H9 (cell line): Measurements from ENCODE around the gene PCDHA6. TPM values are rescaled to one million over a fixed set of nuclear protein-coding genes. Genes with fewer than 3 reads are reported as not detected.
"Not testable (repeated sequence)": the region's sequence is repeated elsewhere in the genome, so short reads cannot be mapped to it uniquely, and the experiment has no call there.

Experiments
- DNase-seq: peaks from one replicate; pipeline ENCODE4 v3.0.0-alpha.2; 2017
- H2AFZ ChIP-seq: one replicate; pipeline ENCODE4 v1.6.1; 2013; ENCODE audit warnings: mild to moderate bottlenecking, low read length, control low read depth, moderate library complexity
- H2AK5ac ChIP-seq: 2 replicates; pipeline ENCODE4 v1.6.1; 2013; ENCODE audit warnings: low read length, control low read depth, mixed read lengths; ENCODE audit not compliant: insufficient read length
- H2BK120ac ChIP-seq: one replicate; pipeline ENCODE4 v1.6.1; 2013; ENCODE audit warnings: low read depth, mild to moderate bottlenecking, low read length, control low read depth, inconsistent platforms; ENCODE audit not compliant: poor library complexity, severe bottlenecking
- H2BK12ac ChIP-seq: 2 replicates; pipeline ENCODE4 v1.6.1; 2013; ENCODE audit warnings: low read length, control low read depth, mixed read lengths, low read depth; ENCODE audit not compliant: insufficient read length
- H2BK15ac ChIP-seq: 2 replicates; pipeline ENCODE4 v1.6.1; 2013; ENCODE audit warnings: low read depth, low read length, control low read depth
- H2BK20ac ChIP-seq: one replicate; pipeline ENCODE4 v1.6.1; 2013; ENCODE audit warnings: low read depth, mild to moderate bottlenecking, low read length, control low read depth, inconsistent platforms; ENCODE audit not compliant: poor library complexity, severe bottlenecking
- H2BK5ac ChIP-seq: 2 replicates; pipeline ENCODE4 v1.6.1; 2013; ENCODE audit warnings: low read length, control low read depth, mixed read lengths; ENCODE audit not compliant: insufficient read length
- H3K14ac ChIP-seq: 2 replicates; pipeline ENCODE4 v1.6.1; 2013; ENCODE audit warnings: low read length, control low read depth; ENCODE audit not compliant: insufficient read depth
- H3K18ac ChIP-seq: 2 replicates; pipeline ENCODE4 v1.6.1; 2013; ENCODE audit warnings: low read depth, mild to moderate bottlenecking, mixed read lengths, low read length, control low read depth; ENCODE audit not compliant: insufficient read length
- H3K23ac ChIP-seq: 2 replicates; pipeline ENCODE4 v1.6.1; 2013; ENCODE audit warnings: low read length, control low read depth, mixed read lengths, low read depth; ENCODE audit not compliant: insufficient read length
- H3K23me2 ChIP-seq: 2 replicates; pipeline ENCODE4 v1.6.1; 2013; ENCODE audit warnings: low read depth, mild to moderate bottlenecking, mixed read lengths, low read length, control low read depth; ENCODE audit not compliant: insufficient read length, poor library complexity, severe bottlenecking
- H3K27ac ChIP-seq: 2 replicates; pipeline ENCODE4 v1.5.1; 2013; ENCODE audit warnings: low read length, control low read depth, mixed read lengths, low read depth; ENCODE audit not compliant: insufficient read length
- H3K27me3 ChIP-seq: 2 replicates; pipeline ENCODE4 v1.6.1; 2013; ENCODE audit warnings: low read length, control low read depth, inconsistent platforms; ENCODE audit not compliant: insufficient read depth
- H3K4ac ChIP-seq: 2 replicates; pipeline ENCODE4 v1.6.1; 2013; ENCODE audit warnings: low read depth, mild to moderate bottlenecking, control low read depth, inconsistent platforms, low read length, moderate library complexity
- H3K4me1 ChIP-seq: 2 replicates; pipeline ENCODE4 v1.6.1; 2013; ENCODE audit warnings: low read length, control low read depth, inconsistent platforms; ENCODE audit not compliant: insufficient read depth
- H3K4me2 ChIP-seq: 2 replicates; pipeline ENCODE4 v1.6.1; 2013; ENCODE audit warnings: low read length, control low read depth, mixed read lengths; ENCODE audit not compliant: insufficient read length, insufficient read depth
- H3K56ac ChIP-seq: 2 replicates; pipeline ENCODE4 v1.6.1; 2013; ENCODE audit warnings: low read depth, mild to moderate bottlenecking, mixed read lengths, low read length, control low read depth; ENCODE audit not compliant: insufficient read length
- H3K79me1 ChIP-seq: 2 replicates; pipeline ENCODE4 v1.6.1; 2013; ENCODE audit warnings: low read depth, mild to moderate bottlenecking, moderate library complexity, low read length, control low read depth, inconsistent platforms; ENCODE audit not compliant: insufficient read depth, poor library complexity, severe bottlenecking
- H3K79me2 ChIP-seq: 2 replicates; pipeline ENCODE4 v1.6.1; 2013; ENCODE audit warnings: low read length, control low read depth, inconsistent platforms; ENCODE audit not compliant: insufficient read depth
- H3K9ac ChIP-seq: 2 replicates; pipeline ENCODE4 v1.6.1; 2013; ENCODE audit warnings: low read length, control low read depth, mixed read lengths; ENCODE audit not compliant: insufficient read length; ENCODE audit errors: extremely low read depth
- H3K9me3 ChIP-seq: one replicate; pipeline ENCODE4 v1.6.1; 2013; ENCODE audit warnings: low read depth, low read length, inconsistent platforms; ENCODE audit not compliant: control insufficient read depth
- H3T11ph ChIP-seq: one replicate; pipeline ENCODE4 v1.6.1; 2013; ENCODE audit warnings: mild to moderate bottlenecking, low read length, control low read depth, inconsistent platforms
- H4K20me1 ChIP-seq: one replicate; pipeline ENCODE4 v1.6.1; 2013; ENCODE audit not compliant: control insufficient read depth, insufficient read length, insufficient read depth
- H4K5ac ChIP-seq: 2 replicates; pipeline ENCODE4 v1.6.1; 2013; ENCODE audit warnings: low read depth, mild to moderate bottlenecking, mixed read lengths, low read length, control low read depth; ENCODE audit not compliant: insufficient read length
- H4K8ac ChIP-seq: replicated peaks from 2 replicates; pipeline ENCODE4 v1.6.1; 2013; ENCODE audit warnings: low read length, control low read depth, mixed read lengths, low read depth; ENCODE audit not compliant: insufficient read length
- H4K91ac ChIP-seq: 2 replicates; pipeline ENCODE4 v1.6.1; 2013; ENCODE audit warnings: low read depth, mild to moderate bottlenecking, moderate library complexity, mixed read lengths, low read length, control low read depth; ENCODE audit not compliant: insufficient read length
- H3K27ac Mint-ChIP-seq, 3 experiments: 2 replicates in 2 of 3; 3 replicates in 1 of 3; pipeline ENCODE4 v1.8.0; 2020 to 2021; ENCODE audit warnings: mixed read lengths in 3 of 3, mild to moderate bottlenecking in 1 of 3, moderate library complexity in 1 of 3
- H3K27me3 Mint-ChIP-seq: 2 replicates; pipeline ENCODE4 v1.8.0; 2021; ENCODE audit warnings: low read depth, mild to moderate bottlenecking, moderate library complexity, mixed read lengths
- H3K36me3 Mint-ChIP-seq, 3 experiments: 2 replicates in 2 of 3; 3 replicates in 1 of 3; pipeline ENCODE4 v1.8.0; 2020 to 2021; ENCODE audit warnings: low read depth in 3 of 3, mixed read lengths in 3 of 3; ENCODE audit not compliant: insufficient read depth in 1 of 3
- H3K4me1 Mint-ChIP-seq, 2 experiments: 2 replicates each; pipeline ENCODE4 v1.8.0; 2020; ENCODE audit warnings: mixed read lengths in 2 of 2
- H3K4me3 Mint-ChIP-seq, 2 experiments: 2 replicates in 1 of 2; 3 replicates in 1 of 2; pipeline ENCODE4 v1.8.0; 2020 to 2021; ENCODE audit warnings: mild to moderate bottlenecking in 2 of 2, mixed read lengths in 2 of 2, moderate library complexity in 1 of 2
- H3K9me3 Mint-ChIP-seq, 2 experiments: 2 replicates in 1 of 2; 3 replicates in 1 of 2; pipeline ENCODE4 v1.8.0; 2020; ENCODE audit warnings: mild to moderate bottlenecking in 2 of 2, mixed read lengths in 2 of 2, moderate library complexity in 1 of 2
- WGBS: extraction: QIAGEN DNeasy Blood & Tissue Kit; methylation state at CpG from one replicate; pipeline ENCODE4 v1.1.7; 2013; ENCODE audit warnings: missing lambda C conversion rate, low lambda C conversion rate, mixed read lengths; ENCODE audit not compliant: insufficient read length; ENCODE audit errors: extremely low coverage; 5-methylcytosine and 5-hydroxymethylcytosine counted together
- total RNA-seq: library from RNA; stranded (reverse); gene quantifications from 2 replicates; pipeline ENCODE4 v1.2.1, GENCODE V29; 2021
- TF ChIP-seq, protein P1 (sequence below): fragments of 200-600 bp; sonication (generic); conservative IDR thresholded peaks from 3 replicates; pipeline ENCODE4 v1.8.0; 2021; ENCODE audit warnings: antibody characterized with exemption, mild to moderate bottlenecking

PCDHA6 gene
- total RNA-seq, 1 experiment from 2014 or later: 4.5 TPM

DNA sequence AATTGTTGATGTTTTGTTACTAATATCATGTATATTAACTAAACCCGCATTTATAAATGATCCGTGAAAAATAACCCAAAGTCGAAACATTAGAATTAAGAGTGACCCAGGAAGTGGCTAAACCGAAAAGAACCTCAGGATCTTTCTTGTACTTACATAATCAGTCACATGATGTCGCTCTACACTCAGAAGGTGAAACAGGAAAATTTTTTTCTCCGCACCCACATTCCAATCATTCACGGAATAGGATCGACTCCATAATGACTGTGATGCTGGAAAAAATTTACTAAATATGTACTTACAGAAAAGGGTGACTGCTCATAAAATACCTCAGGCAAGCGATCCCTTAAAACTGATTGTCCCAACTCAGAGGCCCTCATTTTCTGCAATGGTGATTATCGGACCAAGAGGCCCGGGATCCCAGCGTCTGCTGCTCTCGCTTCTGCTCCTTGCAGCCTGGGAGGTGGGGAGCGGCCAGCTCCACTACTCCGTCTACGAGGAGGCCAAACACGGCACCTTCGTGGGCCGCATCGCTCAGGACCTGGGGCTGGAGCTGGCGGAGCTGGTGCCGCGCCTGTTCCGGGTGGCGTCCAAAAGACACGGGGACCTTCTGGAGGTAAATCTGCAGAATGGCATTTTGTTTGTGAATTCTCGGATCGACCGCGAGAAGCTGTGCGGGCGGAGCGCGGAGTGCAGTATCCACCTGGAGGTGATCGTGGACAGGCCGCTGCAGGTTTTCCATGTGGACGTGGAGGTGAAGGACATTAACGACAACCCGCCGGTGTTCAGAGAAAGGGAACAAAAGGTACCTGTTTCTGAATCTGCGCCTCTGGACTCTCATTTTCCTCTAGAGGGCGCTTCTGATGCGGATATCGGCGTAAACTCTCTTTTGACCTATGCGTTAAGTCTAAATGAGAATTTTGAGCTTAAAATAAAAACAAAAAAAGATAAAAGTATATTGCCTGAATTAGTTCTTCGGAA lies 47.6 kb downstream of the PCDHA6 start, which contains the start of gene PCDHA12:
Gene PCDHA12 (plus strand): TSS at position 224 of the 981 bp plus-strand sequence. CDS start 165 bp downstream, at position 389.
- peaks cover 0 to 4% of the 10 kb centered on the region in 2 experiments; a peak in 2 of 5 replicates for H3K9me3 Mint-ChIP-seq
- H3K4ac ChIP-seq: no peak within 1 kb of the TSS; the same call in 1 of the 2 replicates
- no peaks in the 10 kb centered on the region for H4K20me1 ChIP-seq
- no peak within 1 kb of the TSS for H2BK12ac ChIP-seq
- H3K27ac Mint-ChIP-seq: peak within 1 kb of the TSS in 2 of 3 experiments; percentile 96
- H3K56ac ChIP-seq: no peak within 1 kb of the TSS
- peaks cover 10 to 14% of the 10 kb centered on the region in 2 experiments; a peak in 2 of 4 replicates for H3K4me1 Mint-ChIP-seq
- H4K8ac ChIP-seq: no peak within 1 kb of the TSS
- peaks cover 20 to 37% (median 36%) of the 10 kb centered on the region in 3 experiments for H3K36me3 Mint-ChIP-seq
- H3K23me2 ChIP-seq: no peaks in the 10 kb centered on the region
- no peaks in the 10 kb centered on the region for H3K9me3 ChIP-seq
- no peak within 1 kb of the TSS for H4K91ac ChIP-seq
- H3K14ac ChIP-seq: peak within 1 kb of the TSS; percentile 95; the same call in 1 of the 2 replicates
- no peak within 1 kb of the TSS for H2AFZ ChIP-seq
- H3K27me3 Mint-ChIP-seq: no peaks in the 10 kb centered on the region
- peak within 1 kb of the TSS; percentile 16 for H3K4me2 ChIP-seq
- H4K5ac ChIP-seq: no peak within 1 kb of the TSS
- H3K27ac ChIP-seq: no peak within 1 kb of the TSS
- no peak within 1 kb of the TSS for H3T11ph ChIP-seq
- H2BK20ac ChIP-seq: no peak within 1 kb of the TSS
- DNase-seq: peak; percentile 45
- peak within 1 kb of the TSS; percentile 38 for H3K9ac ChIP-seq
- H2BK15ac ChIP-seq: no peak within 1 kb of the TSS
- H2BK120ac ChIP-seq: no peak within 1 kb of the TSS
- no peaks in the 10 kb centered on the region for H3K79me1 ChIP-seq
- no peak within 1 kb of the TSS for H2AK5ac ChIP-seq
- peak within 1 kb of the TSS; percentile 78 for H3K18ac ChIP-seq
- peaks cover under 1% of the 10 kb centered on the region; the same call in 1 of the 2 replicates for H3K79me2 ChIP-seq
- no peaks in the 10 kb centered on the region for H3K4me1 ChIP-seq
- no peaks in the 10 kb centered on the region for H3K27me3 ChIP-seq
- H2BK5ac ChIP-seq: no peak within 1 kb of the TSS
- H3K4me3 Mint-ChIP-seq: peak within 1 kb of the TSS; percentile 94 to 95
- WGBS: no CpG with 5 or more reads among the region's 47 CpGs
- TF ChIP-seq, protein P1, sequence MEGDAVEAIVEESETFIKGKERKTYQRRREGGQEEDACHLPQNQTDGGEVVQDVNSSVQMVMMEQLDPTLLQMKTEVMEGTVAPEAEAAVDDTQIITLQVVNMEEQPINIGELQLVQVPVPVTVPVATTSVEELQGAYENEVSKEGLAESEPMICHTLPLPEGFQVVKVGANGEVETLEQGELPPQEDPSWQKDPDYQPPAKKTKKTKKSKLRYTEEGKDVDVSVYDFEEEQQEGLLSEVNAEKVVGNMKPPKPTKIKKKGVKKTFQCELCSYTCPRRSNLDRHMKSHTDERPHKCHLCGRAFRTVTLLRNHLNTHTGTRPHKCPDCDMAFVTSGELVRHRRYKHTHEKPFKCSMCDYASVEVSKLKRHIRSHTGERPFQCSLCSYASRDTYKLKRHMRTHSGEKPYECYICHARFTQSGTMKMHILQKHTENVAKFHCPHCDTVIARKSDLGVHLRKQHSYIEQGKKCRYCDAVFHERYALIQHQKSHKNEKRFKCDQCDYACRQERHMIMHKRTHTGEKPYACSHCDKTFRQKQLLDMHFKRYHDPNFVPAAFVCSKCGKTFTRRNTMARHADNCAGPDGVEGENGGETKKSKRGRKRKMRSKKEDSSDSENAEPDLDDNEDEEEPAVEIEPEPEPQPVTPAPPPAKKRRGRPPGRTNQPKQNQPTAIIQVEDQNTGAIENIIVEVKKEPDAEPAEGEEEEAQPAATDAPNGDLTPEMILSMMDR: peak; percentile 80
- H3K23ac ChIP-seq: no peak within 1 kb of the TSS

DNA sequence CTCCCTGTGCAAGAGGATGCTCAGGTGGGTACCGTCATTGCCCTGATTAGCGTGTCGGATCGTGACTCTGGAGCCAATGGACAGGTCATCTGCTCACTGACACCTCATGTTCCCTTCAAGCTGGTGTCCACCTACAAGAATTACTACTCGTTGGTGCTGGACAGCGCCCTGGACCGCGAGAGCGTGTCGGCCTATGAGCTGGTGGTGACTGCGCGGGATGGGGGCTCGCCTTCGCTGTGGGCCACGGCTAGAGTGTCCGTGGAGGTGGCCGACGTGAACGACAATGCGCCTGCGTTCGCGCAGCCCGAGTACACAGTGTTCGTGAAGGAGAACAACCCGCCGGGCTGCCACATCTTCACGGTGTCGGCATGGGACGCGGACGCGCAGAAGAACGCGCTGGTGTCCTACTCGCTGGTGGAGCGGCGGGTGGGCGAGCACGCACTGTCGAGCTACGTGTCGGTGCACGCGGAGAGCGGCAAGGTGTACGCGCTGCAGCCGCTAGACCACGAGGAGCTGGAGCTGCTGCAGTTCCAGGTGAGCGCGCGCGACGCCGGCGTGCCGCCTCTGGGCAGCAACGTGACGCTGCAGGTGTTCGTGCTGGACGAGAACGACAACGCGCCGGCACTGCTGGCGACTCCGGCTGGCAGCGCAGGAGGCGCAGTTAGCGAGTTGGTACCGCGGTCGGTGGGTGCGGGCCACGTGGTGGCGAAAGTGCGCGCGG lies 48.9 kb downstream of the PCDHA6 start:
- DNase-seq, H3K9me3 Mint-ChIP-seq: not testable (repeated sequence)

More for the DNA sequence above, 48.9 kb downstream of the PCDHA6 start:
- not testable (repeated sequence) for H3K27me3 Mint-ChIP-seq, H3K4me2 ChIP-seq, H4K91ac ChIP-seq, H3K79me2 ChIP-seq, H3K18ac ChIP-seq, H3K27me3 ChIP-seq, H2AK5ac ChIP-seq, H3K23me2 ChIP-seq, H3K4ac ChIP-seq, H3K9me3 ChIP-seq, H3K79me1 ChIP-seq, H2BK12ac ChIP-seq, H3K27ac ChIP-seq, H2BK120ac ChIP-seq, H3K14ac ChIP-seq, H2BK5ac ChIP-seq, H2AFZ ChIP-seq, H3K56ac ChIP-seq, H3K9ac ChIP-seq, H4K8ac ChIP-seq, H3K27ac Mint-ChIP-seq, H2BK20ac ChIP-seq, H4K5ac ChIP-seq, H3K23ac ChIP-seq, H2BK15ac ChIP-seq, H4K20me1 ChIP-seq, H3K4me1 ChIP-seq, H3T11ph ChIP-seq
- H3K36me3 Mint-ChIP-seq: peaks cover 13 to 27% (median 27%) of the 10 kb centered on the region in 3 experiments; a peak in 6 of 7 replicates
- peak overlapping the region; percentile 94 to 95; a peak in 4 of 5 replicates for H3K4me3 Mint-ChIP-seq
- WGBS: no CpG with 5 or more reads among the region's 80 CpGs
- H3K4me1 Mint-ChIP-seq: peaks cover 10 to 14% of the 10 kb centered on the region in 2 experiments; a peak in 2 of 4 replicates
